Left renal cortex interstitium (tissue), 4 donors: ENCODE results near the gene SRRM5. TPM values are rescaled to one million over a fixed set of nuclear protein-coding genes. Genes with fewer than 3 reads are reported as not detected.

Experiments
- DNase-seq, 4 donors: peaks; one replicate each; pipeline ENCODE4 v3.0.0-alpha.2; 2013; ENCODE audit warnings: low read depth in 4 of 4, low spot score in 2 of 4, missing footprints in 1 of 4
- polyA plus RNA-seq, 4 donors: library from polyadenylated mRNA; unstranded; fragments of 120-200 nt; gene quantifications; one replicate each; pipeline ENCODE4 v1.2.1, GENCODE V29; 2013; ENCODE audit not compliant: insufficient read length in 4 of 4

Gene SRRM5
- polyA plus RNA-seq, 4 donors: 0.31 to 2.4 (median 1.2) TPM

DNA sequence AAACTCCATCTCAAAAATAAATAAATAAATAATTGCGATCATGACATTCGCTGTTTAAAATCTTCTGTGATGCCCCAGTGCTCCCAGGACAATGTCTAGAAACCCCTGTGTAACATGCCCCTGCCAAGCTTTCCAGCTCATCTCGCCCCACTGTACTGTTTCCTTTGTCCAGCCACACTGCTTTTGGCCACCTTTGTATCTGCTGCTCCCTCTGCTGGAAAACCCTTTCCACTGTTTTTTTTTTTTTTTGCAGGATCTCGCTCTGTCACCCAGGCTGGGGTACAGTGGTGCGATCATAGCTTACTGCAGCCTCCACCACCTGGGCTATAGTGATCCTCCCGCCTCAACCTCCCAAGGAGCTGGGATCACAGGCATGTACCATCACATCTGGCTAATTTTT lies 50.6 kb downstream of the SRRM5 start:
- no peak for DNase-seq

- no peak for DNase-seq
Observed at GRCh38 chr19:43664018-43664417, 52.1 kb downstream of the SRRM5 start.

Other genes with a start within 250 kb of the SRRM5 start
- under 1 TPM in 1 of 4 donors, not detected in 3; 0.06 TPM for gene TEX101, start 197.2 kb upstream of the SRRM5 start, polyA plus RNA-seq
- gene LYPD3, start 146.5 kb upstream of the SRRM5 start, polyA plus RNA-seq: 1 to 10 TPM; 1.4 to 3.4 (median 1.9) TPM
- gene PHLDB3, start 107.3 kb upstream of the SRRM5 start, polyA plus RNA-seq: 10 to 100 TPM in 2 of 4 donors, 1 to 10 TPM in 2; 7.1 to 14.1 (median 10.7) TPM
- gene ETHE1, start 84.9 kb upstream of the SRRM5 start, polyA plus RNA-seq: 10 to 100 TPM; 25.9 to 31.4 (median 26.7) TPM
- 1 to 10 TPM; 1.9 to 3.4 (median 2.4) TPM for gene ZNF575, start 78.9 kb upstream of the SRRM5 start, polyA plus RNA-seq
- 10 to 100 TPM; 61.7 to 75.0 (median 62.2) TPM for gene XRCC1, start 36.6 kb upstream of the SRRM5 start, polyA plus RNA-seq
- gene PINLYP, start 36.3 kb upstream of the SRRM5 start, polyA plus RNA-seq: 10 to 100 TPM; 17.8 to 25.7 (median 18.7) TPM
- gene IRGQ, start 16.0 kb upstream of the SRRM5 start, polyA plus RNA-seq: 10 to 100 TPM; 10.6 to 22.6 (median 16.5) TPM
- 10 to 100 TPM; 10.8 to 17.6 (median 13.7) TPM for gene ZNF576, start 15.5 kb upstream of the SRRM5 start, polyA plus RNA-seq
- 100 to 1,000 TPM in 3 of 4 donors, 10 to 100 TPM in 1; 85.7 to 145 (median 117) TPM for gene ZNF428, start 7.5 kb downstream of the SRRM5 start, polyA plus RNA-seq
- 10 to 100 TPM; 43.2 to 56.9 (median 54.9) TPM for gene CADM4, start 27.8 kb downstream of the SRRM5 start, polyA plus RNA-seq
- 10 to 100 TPM in 2 of 4 donors, 1 to 10 TPM in 2; 6.7 to 14.2 (median 10.4) TPM for gene PLAUR, start 58.1 kb downstream of the SRRM5 start, polyA plus RNA-seq
- gene IRGC, start 104.0 kb downstream of the SRRM5 start, polyA plus RNA-seq: not detected
- 10 to 100 TPM; 35.7 to 77.9 (median 58.0) TPM for gene SMG9, start 142.9 kb downstream of the SRRM5 start, polyA plus RNA-seq
- 1 to 10 TPM in 3 of 4 donors, under 1 TPM in 1; 0.90 to 2.6 (median 2.2) TPM for gene KCNN4, start 168.9 kb downstream of the SRRM5 start, polyA plus RNA-seq
- under 1 TPM; 0.29 to 0.56 (median 0.40) TPM for gene LYPD5, start 190.4 kb downstream of the SRRM5 start, polyA plus RNA-seq
- 10 to 100 TPM; 12.0 to 22.0 (median 15.3) TPM for gene ZNF283, start 215.2 kb downstream of the SRRM5 start, polyA plus RNA-seq